IPS-18a (cell line): ENCODE results near the gene DPP6.

Source experiments
- H3K27ac ChIP-seq: one replicate; pipeline ENCODE4 v1.5.1; 2013; ENCODE audit warnings: low read length
- H3K27me3 ChIP-seq: one replicate; pipeline ENCODE4 v1.6.1; 2013; ENCODE audit warnings: mild to moderate bottlenecking, low read length; ENCODE audit not compliant: control insufficient read depth, insufficient read depth
- H3K36me3 ChIP-seq: one replicate; pipeline ENCODE4 v1.6.1; 2013; ENCODE audit warnings: low read depth, low read length; ENCODE audit not compliant: control insufficient read depth
- H3K4me1 ChIP-seq: one replicate; pipeline ENCODE4 v1.6.1; 2013; ENCODE audit warnings: low read depth, low read length; ENCODE audit not compliant: control insufficient read depth
- H3K4me3 ChIP-seq: one replicate; pipeline ENCODE4 v1.5.1; 2013; ENCODE audit warnings: low read length
- H3K9ac ChIP-seq: one replicate; pipeline ENCODE4 v1.6.1; 2013; ENCODE audit warnings: mild to moderate bottlenecking, low read length, moderate library complexity
- H3K9me3 ChIP-seq: one replicate; pipeline ENCODE4 v1.6.1; 2013; ENCODE audit warnings: low read depth, low read length; ENCODE audit not compliant: control insufficient read depth

Gene DPP6

GRCh38 chr7:154879629-154880028, 827.4 kb downstream of the DPP6 start:
- H3K4me1 ChIP-seq: no peaks in the 10 kb centered on the region
- H3K4me3 ChIP-seq: no peak overlapping the region
- no peaks in the 10 kb centered on the region for H3K36me3 ChIP-seq
- H3K9ac ChIP-seq: no peak overlapping the region
- no peak overlapping the region for H3K27ac ChIP-seq
- H3K27me3 ChIP-seq: no peaks in the 10 kb centered on the region
- H3K9me3 ChIP-seq: peaks cover 8% of the 10 kb centered on the region

GRCh38 chr7:154880513-154880912, 828.3 kb downstream of the DPP6 start:
- H3K36me3 ChIP-seq: no peaks in the 10 kb centered on the region
- H3K9me3 ChIP-seq: peaks cover 8% of the 10 kb centered on the region
- H3K9ac ChIP-seq: no peak overlapping the region
- H3K27ac ChIP-seq: no peak overlapping the region
- no peaks in the 10 kb centered on the region for H3K27me3 ChIP-seq
- no peak overlapping the region for H3K4me3 ChIP-seq
- H3K4me1 ChIP-seq: no peaks in the 10 kb centered on the region

- Histone ChIP-seq H3K9me3 (peaks cover 8% of the 10 kb centered on the region), H3K27me3 (no peaks in the 10 kb centered on the region), H3K4me1 (no peaks in the 10 kb centered on the region), H3K9ac (no peak overlapping the region), H3K4me3 (no peak overlapping the region), H3K27ac (no peak overlapping the region), H3K36me3 (no peaks in the 10 kb centered on the region)
Observed at GRCh38 chr7:154881026-154881425, 828.8 kb downstream of the DPP6 start.

DNA sequence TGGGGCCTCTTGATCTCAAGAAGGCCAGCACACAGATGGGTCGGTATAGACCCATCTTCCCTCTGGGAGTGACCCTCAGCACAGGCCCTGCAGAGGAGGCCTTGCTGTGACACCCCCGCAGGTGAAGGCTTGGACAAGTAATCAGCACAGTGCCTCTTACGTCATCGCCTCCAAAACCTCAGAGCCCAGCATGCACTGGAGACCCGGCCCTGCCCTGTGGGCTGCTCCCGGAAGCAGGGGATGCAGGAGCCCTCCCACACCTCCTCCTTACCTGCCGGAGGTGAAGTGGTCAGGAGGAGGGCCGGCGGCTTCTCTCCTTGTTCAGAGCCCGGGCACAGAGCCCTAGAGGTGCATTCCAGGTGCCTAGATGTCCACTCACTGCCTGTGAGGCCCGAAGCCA, 829.3 kb downstream of the DPP6 start:
- H3K4me1 ChIP-seq: no peaks in the 10 kb centered on the region
- no peaks in the 10 kb centered on the region for H3K27me3 ChIP-seq
- no peak overlapping the region for H3K9ac ChIP-seq
- H3K9me3 ChIP-seq: peaks cover 8% of the 10 kb centered on the region
- no peaks in the 10 kb centered on the region for H3K36me3 ChIP-seq
- H3K4me3 ChIP-seq: no peak overlapping the region
- H3K27ac ChIP-seq: no peak overlapping the region

DNA sequence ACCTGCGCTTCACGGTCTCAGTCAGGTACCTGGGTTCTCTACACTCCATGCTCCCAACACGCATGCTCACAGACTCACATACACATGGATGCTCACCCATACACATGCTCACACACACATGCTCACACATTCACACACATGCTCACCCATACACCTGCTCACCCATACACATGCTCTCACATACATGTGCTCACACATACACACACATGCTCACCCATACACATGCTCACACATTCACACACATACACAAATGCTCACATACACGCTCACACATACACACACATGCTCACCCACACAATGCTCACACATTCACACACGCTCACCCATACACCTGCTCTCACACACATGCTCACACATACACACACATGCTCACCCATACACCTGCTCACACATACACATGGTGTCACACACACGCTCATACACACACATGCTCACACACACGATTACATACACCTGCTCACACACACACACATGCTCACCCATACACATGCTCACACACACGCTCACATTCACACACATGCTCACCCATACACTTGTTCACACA, 830.8 kb downstream of the DPP6 start:
- no peaks in the 10 kb centered on the region for H3K4me1 ChIP-seq

DNA sequence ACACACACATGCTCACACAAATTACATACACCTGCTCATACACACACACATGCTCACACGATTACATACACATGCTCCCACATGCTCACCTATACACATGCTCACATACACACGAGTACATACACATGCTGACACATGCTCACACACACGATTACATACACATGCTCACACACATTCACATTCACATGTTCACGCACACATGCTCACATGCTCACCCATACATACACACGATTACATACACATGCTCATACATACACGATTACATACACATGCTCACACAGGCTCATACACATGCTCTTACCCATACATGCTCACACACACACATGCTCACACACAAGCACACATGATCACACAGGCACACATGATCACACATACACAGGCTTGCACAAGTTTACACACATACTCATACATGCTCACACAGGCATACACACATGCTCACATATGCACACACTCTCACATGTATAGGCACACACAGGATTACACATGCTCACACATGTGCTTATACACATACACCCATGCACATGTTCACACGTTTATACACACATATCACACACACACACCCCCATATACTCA, 832.2 kb downstream of the DPP6 start:
- Histone ChIP-seq H3K36me3 (no peaks in the 10 kb centered on the region), H3K27me3 (no peaks in the 10 kb centered on the region), H3K4me1 (no peaks in the 10 kb centered on the region), H3K27ac (no peak overlapping the region), H3K4me3 (no peak overlapping the region), H3K9me3 (peaks cover 12% of the 10 kb centered on the region), H3K9ac (no peak overlapping the region)

More for the DNA sequence above, 830.8 kb downstream of the DPP6 start:
- H3K9ac ChIP-seq: no peak overlapping the region
- H3K36me3 ChIP-seq: no peaks in the 10 kb centered on the region
- peaks cover 8% of the 10 kb centered on the region for H3K9me3 ChIP-seq
- H3K4me3 ChIP-seq: no peak overlapping the region
- H3K27ac ChIP-seq: no peak overlapping the region
- H3K27me3 ChIP-seq: no peaks in the 10 kb centered on the region

GRCh38 chr7:154886591-154886990, 834.4 kb downstream of the DPP6 start:
- Histone ChIP-seq H3K4me3 (no peak overlapping the region), H3K4me1 (no peaks in the 10 kb centered on the region), H3K27ac (no peak overlapping the region), H3K9me3 (peaks cover 12% of the 10 kb centered on the region), H3K27me3 (no peaks in the 10 kb centered on the region), H3K9ac (no peak overlapping the region), H3K36me3 (no peaks in the 10 kb centered on the region)

DNA sequence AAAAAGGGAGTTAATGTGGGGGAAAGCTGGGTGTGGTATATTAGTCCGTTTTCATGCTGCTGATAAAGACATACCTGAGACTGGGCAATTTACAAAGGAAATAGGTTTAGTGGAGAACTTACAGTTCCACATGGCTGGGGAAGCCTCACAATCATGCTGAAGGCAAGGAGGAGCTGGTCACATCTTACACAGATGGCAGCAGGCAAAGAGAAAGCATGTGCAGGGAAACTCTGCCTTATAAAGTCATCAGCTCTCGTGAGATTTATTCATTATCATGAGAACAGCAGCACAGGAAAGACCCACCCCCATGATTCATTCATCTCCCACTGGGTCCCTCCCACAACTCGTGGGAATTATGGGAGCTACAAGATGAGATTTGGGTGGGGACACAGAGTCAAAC, 836.5 kb downstream of the DPP6 start:
- Histone ChIP-seq H3K36me3 (no peaks in the 10 kb centered on the region), H3K9me3 (peaks cover 7% of the 10 kb centered on the region), H3K4me1 (no peaks in the 10 kb centered on the region), H3K4me3 (no peak overlapping the region), H3K9ac (no peak overlapping the region), H3K27me3 (no peaks in the 10 kb centered on the region), H3K27ac (no peak overlapping the region)

DNA sequence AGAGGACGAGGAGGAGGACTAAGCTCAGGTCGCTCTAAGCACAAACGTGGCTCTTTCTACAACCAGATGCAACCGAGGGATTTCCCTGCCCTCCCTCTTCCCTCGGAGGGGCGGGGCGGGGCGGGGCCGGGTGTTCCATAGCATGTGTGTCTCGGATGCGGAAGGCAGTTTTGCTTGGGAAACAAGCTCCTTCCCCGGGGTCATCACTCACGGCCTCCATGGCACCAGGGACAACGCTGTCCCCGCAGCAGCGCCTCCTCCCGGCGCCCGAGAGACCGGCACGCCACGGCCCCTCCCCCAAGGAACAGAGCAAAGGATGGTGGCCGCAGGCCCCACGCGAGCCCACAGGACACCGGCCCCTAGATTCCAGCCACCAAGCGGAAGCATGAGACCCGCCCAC, 840.3 kb downstream of the DPP6 start:
- no peak overlapping the region for H3K27ac ChIP-seq
- H3K4me1 ChIP-seq: no peaks in the 10 kb centered on the region
- H3K27me3 ChIP-seq: no peaks in the 10 kb centered on the region
- H3K36me3 ChIP-seq: no peaks in the 10 kb centered on the region
- H3K9me3 ChIP-seq: peaks cover 4% of the 10 kb centered on the region
- H3K9ac ChIP-seq: no peak overlapping the region
- H3K4me3 ChIP-seq: peak overlapping the region; percentile 48

GRCh38 chr7:154896076-154896475, 843.9 kb downstream of the DPP6 start:
- Histone ChIP-seq H3K9ac (no peak overlapping the region), H3K4me3 (no peak overlapping the region), H3K9me3 (no peaks in the 10 kb centered on the region), H3K27me3 (no peaks in the 10 kb centered on the region), H3K4me1 (no peaks in the 10 kb centered on the region), H3K27ac (no peak overlapping the region), H3K36me3 (no peaks in the 10 kb centered on the region)

GRCh38 chr7:154898973-154899855, 847.0 kb downstream of the DPP6 start:
- no peaks in the 10 kb centered on the region for H3K4me1 ChIP-seq
- H3K9me3 ChIP-seq: no peaks in the 10 kb centered on the region
- H3K9ac ChIP-seq: no peak overlapping the region
- H3K27ac ChIP-seq: no peak overlapping the region
- no peaks in the 10 kb centered on the region for H3K36me3 ChIP-seq
- no peaks in the 10 kb centered on the region for H3K27me3 ChIP-seq
- no peak overlapping the region for H3K4me3 ChIP-seq

GRCh38 chr7:154899862-154900261, 847.7 kb downstream of the DPP6 start:
- Histone ChIP-seq H3K9me3 (no peaks in the 10 kb centered on the region), H3K27ac (no peak overlapping the region), H3K9ac (no peak overlapping the region), H3K4me3 (no peak overlapping the region), H3K36me3 (no peaks in the 10 kb centered on the region), H3K27me3 (no peaks in the 10 kb centered on the region), H3K4me1 (no peaks in the 10 kb centered on the region)
